ENCODE data around the gene ARID1A.
A peak's percentile ranks its signal among the peaks of the same experiment; 100 is the strongest.

The ARID1A gene

GRCh38 chr1:26728645-26729044 lies 32.8 kb downstream of the ARID1A start:
- DNase-seq = no peak

- DNase-seq = no peak
Observed at GRCh38 chr1:26729633-26730032, 33.8 kb downstream of the ARID1A start.

GRCh38 chr1:26730695-26731094 lies 34.9 kb downstream of the ARID1A start:
- DNase-seq = no peak

DNA sequence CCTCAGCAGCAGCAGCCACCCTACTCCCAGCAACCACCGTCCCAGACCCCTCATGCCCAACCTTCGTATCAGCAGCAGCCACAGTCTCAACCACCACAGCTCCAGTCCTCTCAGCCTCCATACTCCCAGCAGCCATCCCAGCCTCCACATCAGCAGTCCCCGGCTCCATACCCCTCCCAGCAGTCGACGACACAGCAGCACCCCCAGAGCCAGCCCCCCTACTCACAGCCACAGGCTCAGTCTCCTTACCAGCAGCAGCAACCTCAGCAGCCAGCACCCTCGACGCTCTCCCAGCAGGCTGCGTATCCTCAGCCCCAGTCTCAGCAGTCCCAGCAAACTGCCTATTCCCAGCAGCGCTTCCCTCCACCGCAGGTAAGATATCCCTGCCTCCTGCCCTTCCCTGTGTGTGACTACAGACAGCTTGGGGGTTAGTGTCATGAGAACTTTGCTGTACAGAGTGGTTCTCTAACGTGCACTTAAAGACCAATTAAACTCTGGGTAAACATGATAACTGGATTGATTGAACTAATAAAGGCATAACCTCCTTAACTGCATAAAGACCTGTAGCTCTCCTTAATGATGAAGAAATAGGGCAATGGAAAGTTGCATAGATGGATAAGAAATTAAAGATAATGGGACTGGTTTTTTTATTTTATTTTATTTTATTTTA lies 35.6 kb downstream of the ARID1A start:
- no peak for DNase-seq

DNA sequence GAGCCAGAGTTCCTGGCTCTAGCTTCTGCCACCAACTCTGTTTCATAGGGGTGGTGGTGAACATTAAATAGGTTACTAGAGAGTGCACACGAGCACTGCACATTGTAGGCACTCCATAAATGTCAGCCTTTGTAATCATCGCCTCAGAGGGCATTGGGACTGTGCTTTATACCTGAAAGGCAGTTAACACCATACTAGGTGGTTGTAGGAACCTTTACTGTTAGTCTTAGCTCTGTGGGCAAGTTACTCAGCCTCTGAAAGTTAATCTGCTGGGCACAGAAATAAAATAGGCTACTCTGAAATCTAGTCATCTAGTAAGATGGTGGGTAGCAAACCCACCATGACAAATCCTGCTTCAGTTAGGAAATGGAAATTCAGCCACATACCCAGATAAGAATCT lies 37.6 kb downstream of the ARID1A start:
- no peak for DNase-seq

DNA sequence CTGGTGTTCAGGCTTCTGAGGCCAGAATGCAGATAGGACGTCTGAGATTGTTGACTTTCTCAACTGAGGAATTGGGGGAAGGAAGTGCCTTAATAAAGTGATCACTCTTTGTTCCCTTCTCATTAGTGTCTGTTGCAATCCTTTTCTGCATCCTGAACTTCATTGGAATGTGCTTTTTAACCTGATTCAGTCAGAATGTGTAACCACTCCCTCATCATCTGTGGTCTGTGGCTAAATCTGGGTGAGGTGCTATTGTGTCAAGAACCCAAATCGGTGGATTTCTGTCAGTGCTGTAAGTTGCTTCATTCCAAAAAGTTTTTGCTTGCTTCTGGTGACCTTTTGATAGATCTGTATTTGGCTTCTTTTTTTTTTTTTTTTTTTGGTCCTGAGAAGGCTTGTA lies 38.2 kb downstream of the ARID1A start:
- peak; percentile 86 for DNase-seq

GRCh38 chr1:26734501-26735058 lies 38.8 kb downstream of the ARID1A start:
- no peak for DNase-seq

DNA sequence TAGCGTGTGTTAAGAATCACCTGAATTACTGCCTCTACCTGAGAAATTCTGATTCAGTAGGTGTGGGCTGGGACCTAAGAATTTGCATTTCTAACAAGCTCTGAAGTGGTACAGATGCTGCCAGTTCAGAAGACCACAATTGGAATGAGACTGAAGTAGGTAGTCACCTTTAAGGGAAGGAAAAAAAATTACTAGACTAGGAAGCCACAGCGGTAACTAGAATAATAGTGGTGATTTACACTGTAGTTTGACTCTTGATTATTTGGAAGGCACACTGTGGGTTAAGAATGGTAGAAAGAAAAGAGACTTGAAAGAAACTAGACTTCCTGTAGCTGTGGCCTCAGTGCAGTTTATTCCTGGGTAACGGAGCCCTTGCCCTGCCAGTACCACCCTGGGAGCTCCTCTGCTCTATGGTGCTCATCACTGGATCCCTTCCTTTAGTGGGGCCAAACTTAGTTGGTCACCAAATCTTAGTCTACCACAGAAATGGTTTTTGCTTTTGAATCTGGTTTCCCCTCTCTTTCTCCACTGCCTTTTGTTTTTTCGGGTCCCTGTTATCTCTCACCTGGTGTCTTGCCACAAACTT lies 43.6 kb downstream of the ARID1A start:
- DNase-seq = no peak

DNA sequence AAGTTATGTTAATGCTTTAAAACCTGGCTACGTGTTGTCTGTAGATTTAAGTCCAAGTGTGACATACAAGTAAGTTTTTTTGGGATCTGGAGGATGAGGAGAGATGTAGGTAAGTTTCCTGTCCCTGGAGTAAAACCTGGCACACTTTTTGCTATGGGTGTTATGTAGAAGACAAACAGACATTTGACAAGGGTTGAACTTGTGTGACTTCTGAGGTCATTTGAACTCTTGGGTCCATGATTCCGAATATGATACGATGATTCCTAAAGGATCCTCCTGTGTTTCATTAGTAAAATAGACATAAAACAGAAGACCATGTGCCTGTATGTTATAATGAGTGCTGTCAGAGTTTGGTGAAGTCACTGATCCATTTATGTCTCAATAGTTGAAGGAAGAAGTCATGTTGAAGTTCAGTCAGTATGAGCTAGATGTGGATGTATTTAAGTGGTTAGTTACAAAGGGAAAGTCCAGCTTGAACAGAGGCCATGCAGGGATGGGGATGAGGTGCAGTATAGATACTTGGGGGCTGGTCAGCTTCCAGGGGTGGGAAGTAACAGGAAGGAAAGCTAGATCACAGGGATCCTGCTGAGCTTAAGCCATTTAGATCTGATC lies 44.3 kb downstream of the ARID1A start:
- DNase-seq = no peak

GRCh38 chr1:26740952-26741351 lies 45.1 kb downstream of the ARID1A start:
- DNase-seq = no peak

DNA sequence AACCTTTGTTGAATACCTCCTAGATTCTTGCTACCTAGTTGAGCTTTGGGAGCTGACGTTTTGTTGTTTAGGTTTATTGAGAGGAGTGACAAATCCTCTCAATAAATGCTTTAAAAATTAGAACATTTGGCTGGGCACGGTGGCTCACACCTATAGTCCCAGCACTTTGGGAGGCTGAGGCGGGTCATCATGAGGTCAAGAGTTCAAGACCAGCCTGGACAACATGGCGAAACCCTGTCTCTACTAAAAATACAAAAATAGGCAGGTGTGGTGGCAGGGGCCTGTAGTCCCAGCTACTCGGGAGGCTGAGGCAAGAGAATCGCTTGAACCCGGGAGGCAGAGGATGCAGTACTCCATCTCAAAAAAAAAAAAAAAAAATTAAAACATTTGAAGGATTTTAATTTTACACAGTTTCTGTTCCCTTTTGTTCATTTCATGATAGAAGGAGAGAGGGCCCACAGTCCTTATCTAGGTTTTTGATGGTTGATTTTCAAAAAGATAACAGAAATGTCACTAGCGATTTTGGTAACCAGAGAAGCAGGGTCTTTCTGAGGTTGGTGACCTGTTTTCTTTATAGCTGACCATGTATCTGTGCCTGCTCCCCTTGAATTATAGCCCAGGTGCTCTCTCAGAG lies 47.7 kb downstream of the ARID1A start:
- no peak for DNase-seq

- peak; percentile 90 for DNase-seq
Observed at GRCh38 chr1:26744075-26744959, 48.5 kb downstream of the ARID1A start.

DNA sequence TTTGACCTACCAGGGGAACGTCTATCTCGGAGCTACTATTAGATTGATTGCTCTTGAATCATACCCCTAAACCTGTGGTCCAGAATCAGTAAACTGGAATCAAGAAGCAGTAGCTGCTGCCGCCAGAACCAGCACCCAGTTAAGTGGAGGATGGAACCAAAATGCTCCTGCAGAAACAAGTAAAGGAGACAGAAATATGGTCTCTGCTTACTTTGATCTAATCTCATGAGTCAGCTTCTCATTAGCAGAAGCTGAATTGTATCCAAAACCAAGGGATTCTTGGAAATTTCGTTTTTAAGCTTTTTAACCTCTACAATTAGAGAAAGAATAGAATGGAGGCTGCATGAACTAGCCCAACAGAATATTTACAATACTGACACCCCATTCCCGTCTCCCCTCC lies 49.4 kb downstream of the ARID1A start:
- peak; percentile 37 for DNase-seq

GRCh38 chr1:26747048-26747447 lies 51.2 kb downstream of the ARID1A start:
- DNase-seq = no peak

DNA sequence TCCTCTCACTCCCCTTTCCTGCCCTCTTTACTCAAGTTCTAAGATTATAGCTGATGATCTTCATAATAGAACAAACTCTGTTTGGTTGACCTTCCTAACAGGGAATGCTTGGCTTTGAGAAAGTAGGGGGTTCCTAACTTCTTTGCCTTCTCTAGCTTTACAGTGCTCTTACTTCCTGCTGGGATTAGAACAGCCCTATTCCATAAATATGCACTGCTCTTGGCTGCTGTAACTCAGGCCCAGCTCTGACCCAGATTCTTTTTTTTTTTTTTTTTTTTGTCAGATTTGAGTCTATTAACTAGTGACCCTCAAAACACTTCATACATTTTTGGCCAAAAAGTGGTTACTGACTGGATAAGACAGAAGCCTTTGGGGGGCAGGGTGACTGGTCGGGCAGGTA lies 52.5 kb downstream of the ARID1A start:
- DNase-seq = no peak

GRCh38 chr1:26749458-26749857 lies 53.6 kb downstream of the ARID1A start:
- DNase-seq = no peak

DNA sequence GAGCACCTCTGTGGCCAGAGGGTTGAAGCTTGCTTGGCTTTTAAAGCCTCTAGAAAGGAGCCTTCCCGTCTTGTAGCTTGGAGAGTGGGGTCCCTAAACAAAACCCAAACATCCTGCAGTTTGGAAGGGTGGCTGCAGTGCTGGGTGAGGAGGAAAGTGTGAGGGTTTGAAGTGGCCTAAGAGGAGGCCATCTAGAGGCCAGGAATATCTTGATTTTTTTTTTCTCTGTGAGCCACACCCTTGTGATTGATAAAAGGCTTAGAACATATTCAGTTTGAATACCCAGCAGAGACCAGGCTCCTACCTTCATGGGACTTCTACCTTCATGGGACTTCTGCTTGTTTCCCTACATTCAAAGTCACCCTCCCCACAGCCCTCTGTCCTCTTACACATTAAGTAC lies 54.6 kb downstream of the ARID1A start:
- DNase-seq = no peak

- no peak for DNase-seq
Observed at GRCh38 chr1:26752519-26752918, 56.7 kb downstream of the ARID1A start.

GRCh38 chr1:26754086-26754874 lies 58.5 kb downstream of the ARID1A start:
- DNase-seq = no peak

DNA sequence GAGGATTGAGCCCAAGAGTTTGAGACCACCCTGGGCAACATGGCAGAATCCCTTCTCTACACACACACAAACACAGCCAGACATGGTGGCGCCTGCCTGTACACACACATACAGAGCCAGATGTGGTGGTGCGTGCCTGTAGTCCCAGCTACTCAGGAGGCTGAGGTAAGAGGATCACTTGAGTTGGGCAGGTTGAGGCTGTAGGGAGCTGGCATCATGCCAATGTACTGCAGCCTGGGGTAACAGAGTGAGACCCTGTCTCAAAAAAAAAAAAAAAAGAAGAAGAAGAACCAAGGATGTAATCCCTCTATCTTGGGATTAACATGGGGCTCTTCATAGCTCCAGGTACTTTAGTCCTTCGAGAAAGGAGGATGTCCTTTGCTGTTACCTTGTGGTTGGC lies 62.5 kb downstream of the ARID1A start:
- DNase-seq = no peak

DNA sequence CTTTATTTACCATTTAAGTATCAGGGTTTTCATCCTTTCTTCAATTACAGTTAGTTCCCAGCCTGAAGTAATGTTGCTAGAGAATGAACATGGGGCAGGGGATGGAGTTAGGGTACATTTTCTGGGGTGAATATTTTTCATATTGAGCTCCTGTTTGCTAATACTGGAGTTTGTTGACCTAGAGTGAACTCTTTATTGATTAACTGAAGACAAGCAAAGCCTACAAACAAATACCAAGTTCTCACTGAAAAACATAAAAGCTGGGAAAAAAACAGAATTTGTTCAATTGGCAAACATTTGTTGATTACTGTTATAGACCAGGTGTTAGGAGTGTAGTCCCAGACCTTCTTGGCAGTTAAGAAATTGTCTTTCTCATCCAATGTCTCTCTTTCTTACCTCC lies 63.7 kb downstream of the ARID1A start:
- no peak for DNase-seq

DNA sequence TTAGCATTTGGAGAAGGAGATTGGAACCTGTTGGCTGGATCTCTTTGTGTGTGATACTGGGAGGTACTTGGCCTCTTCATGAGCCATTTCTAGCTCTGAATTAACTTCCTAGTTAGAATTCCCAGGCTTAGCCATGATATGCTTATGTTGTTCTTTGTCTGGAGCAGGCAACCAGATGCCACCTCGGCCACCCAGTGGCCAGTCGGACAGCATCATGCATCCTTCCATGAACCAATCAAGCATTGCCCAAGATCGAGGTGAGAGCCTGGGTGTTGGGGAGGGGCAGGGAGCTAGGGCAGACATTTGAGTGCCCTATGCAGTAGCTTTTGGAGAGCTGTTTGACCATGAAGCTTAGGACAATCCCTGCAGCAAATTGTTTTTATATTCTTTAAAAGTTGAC lies 65.4 kb downstream of the ARID1A start:
- no peak for DNase-seq

Data from fibroblast of skin of right quadriceps (primary cell).